CD4-positive, alpha-beta T cell treated with Interleukin-17A for 1 hour (primary cell): ENCODE results near the gene HEATR3.

Source experiments
- DNase-seq: peaks from one replicate; pipeline ENCODE4 v3.0.0-alpha.2; 2020

Gene HEATR3

DNA sequence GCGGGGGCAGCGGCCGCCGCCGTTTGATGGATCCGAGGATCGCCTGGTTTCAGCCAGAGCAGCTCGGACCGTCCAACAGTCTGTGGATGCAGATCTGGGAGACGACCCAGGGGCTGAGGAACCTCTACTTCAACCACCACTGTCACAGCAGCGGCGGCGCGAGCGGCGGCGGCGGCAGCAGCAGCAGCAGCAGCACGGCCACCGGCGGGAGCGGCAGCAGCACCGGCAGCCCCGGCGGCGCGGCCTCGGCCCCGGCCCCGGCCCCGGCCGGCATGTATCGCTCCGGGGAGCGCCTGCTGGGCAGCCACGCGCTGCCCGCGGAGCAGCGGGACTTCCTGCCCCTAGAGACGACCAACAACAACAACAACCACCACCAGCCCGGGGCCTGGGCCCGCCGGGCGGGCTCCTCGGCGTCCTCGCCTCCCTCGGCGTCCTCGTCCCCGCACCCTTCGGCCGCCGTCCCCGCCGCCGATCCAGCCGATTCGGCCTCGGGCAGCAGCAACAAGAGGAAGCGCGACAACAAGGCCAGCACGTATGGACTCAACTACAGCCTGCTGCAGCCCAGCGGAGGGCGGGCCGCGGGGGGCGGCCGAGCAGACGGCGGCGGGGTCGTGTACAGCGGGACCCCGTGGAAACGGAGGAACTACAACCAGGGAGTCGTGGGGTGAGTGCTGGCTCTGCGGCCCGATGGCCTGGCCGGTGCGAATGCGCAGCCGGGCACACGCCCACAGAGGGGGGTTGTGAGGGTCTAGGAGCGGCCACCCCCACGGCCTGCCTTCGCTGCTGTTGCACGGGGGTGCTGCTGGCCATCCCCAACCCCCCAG, 88.0 kb downstream of the HEATR3 start:
- DNase-seq: no peak

DNA sequence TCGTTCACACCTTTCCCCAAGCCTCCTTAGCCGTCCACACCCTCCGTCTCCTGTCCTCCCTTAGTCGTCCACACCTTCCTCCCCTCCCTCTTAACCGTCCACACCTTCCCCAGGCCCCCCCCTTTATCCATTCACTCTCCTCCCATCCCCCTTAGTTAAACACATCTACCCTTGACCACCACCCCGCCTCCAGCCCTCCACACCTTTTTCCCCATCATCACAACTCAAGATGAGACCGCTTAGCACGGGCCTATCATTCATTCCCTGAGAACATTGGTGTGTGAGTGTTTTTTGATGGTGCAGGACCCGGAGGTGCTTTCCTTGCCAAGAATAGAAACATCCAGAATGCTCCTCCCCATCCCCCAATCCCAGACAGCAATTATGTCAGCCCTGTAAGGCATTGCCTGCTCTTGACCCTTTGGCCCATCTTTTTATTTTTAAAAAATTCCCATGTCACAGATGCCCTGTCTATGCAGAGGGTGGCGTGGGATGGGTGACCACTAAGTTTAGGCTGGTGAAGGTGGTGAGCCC, 88.7 kb downstream of the HEATR3 start:
- peak; percentile 19 for DNase-seq

DNA sequence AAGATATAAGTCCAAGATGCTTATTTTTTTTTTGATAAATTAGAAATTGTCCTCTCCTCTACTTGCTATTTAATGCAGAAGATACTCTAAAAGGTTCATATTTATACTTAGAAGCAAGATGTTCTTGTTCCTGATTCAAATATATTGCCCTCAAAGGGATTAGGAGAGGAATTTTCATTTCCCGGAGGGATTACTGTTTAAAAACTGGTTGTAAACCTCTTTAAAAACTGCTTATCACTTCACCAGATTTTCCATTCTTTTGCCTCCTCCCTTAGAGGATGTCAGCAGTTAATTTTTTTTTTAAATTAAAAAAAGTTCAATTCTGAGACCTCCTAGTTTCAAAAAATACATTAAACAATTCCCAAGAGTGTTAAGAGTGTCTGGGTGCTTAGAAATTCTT, 90.2 kb downstream of the HEATR3 start:
- no peak for DNase-seq
